ENCODE measurements around the gene SNX24.

SNX24 gene

DNA sequence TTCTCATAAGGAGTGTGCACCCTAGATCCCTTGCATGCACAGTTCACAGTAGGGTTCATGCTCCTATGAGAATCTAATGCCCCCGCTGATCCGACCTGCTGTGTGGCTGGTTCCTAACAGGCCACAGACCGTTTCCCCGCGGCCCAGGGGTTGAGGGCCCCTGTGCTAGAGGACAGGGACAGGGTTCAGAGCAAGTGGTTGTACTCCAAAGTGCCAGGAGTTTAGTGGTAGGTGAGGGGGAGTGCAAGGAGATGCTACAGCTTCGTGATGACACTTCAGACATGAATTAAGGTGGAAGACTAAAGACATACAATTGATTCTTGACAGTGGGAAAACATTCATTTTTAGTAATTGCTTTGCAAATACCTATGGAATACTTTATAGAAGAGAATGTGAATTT is 40.5 kb downstream of the SNX24 start:
- TF ChIP-seq GATA2 (IDR thresholded peaks at IDR 0.05; ENCODE audit: low read depth, low read length): no peak
- TF ChIP-seq GATA3 (IDR thresholded peaks at IDR 0.05; ENCODE audit: low read depth, low read length): no peak

DNA sequence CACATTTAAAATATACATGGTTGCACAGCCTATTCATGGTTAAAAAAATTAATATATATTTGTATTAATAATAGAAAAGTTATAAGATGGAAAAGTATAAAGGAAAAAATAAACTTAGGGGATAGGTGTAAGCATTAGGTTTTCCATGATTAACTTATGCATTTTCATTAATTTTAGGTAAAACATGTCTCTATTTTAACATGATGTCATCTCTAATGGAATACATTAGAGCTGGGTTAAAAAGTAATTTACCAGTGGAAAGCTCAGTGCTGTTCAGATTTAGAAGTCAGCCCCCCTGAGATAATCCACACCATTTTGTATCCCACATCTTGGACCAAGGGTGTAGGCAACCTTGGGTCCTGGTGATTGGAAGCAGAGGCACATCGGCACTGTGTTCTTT is 49.7 kb downstream of the SNX24 start:
- no peak for TF ChIP-seq GATA2 (IDR thresholded peaks at IDR 0.05; ENCODE audit: low read depth, low read length)
- no peak for TF ChIP-seq GATA3 (IDR thresholded peaks at IDR 0.05; ENCODE audit: low read depth, low read length)

GRCh38 chr5:122896598-122897282 is 51.3 kb downstream of the SNX24 start:
- TF ChIP-seq GATA2 (IDR thresholded peaks at IDR 0.05; ENCODE audit: low read depth, low read length) (no peak), GATA3 (IDR thresholded peaks at IDR 0.05; ENCODE audit: low read depth, low read length) (no peak)

- no peak for TF ChIP-seq GATA2 (IDR thresholded peaks at IDR 0.05; ENCODE audit: low read depth, low read length)
- TF ChIP-seq GATA3 (IDR thresholded peaks at IDR 0.05; ENCODE audit: low read depth, low read length): no peak
These were observed 51.8 kb downstream of the SNX24 start for GRCh38 chr5:122897283-122897602.

GRCh38 chr5:122901346-122901745 is 55.9 kb downstream of the SNX24 start:
- TF ChIP-seq GATA2 (IDR thresholded peaks at IDR 0.05; ENCODE audit: low read depth, low read length) (no peak), GATA3 (IDR thresholded peaks at IDR 0.05; ENCODE audit: low read depth, low read length) (no peak)

DNA sequence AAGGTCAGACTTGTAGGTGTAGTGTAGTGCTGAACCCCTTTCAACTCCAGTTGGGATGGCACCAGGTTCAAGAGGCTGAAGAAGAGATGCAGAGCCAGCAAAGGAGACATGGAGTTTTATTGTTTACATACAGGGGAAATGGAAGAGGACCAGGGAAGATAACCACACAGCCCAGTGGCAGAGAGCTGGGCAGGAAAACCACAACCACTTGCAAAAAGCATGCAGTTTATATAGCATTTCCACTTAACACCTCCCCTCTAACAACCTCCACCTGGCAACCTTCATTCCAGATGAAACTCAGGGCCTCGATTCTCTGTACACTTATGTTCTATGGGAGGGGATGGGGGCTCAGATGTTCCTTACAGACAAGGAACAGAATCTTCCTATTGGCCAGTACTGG is 56.9 kb downstream of the SNX24 start:
- TF ChIP-seq GATA2 (IDR thresholded peaks at IDR 0.05; ENCODE audit: low read depth, low read length): no peak

DNA sequence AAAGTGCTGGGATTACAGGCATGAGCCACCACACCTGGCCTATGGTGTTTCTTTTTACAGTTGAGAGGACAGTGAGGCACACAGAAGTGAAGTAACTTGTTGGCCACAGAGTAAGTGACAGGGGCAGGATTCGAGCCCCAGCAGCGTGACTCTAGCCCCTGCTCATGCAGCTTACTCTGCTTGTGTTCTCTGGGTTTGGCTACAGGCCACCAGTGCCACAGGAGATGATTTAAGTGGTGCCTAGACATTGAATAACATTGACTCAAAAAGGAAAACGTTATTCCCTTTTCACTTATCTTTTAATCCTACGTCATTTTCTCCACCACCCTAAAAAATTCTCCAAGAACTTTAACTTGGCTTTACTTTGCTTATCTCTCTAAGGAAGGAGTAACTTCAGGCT is 61.4 kb downstream of the SNX24 start:
- no peak for TF ChIP-seq GATA2 (IDR thresholded peaks at IDR 0.05; ENCODE audit: low read depth, low read length)
- no peak for TF ChIP-seq GATA3 (IDR thresholded peaks at IDR 0.05; ENCODE audit: low read depth, low read length)

- TF ChIP-seq GATA2 (IDR thresholded peaks at IDR 0.05; ENCODE audit: low read depth, low read length): no peak
- no peak for TF ChIP-seq GATA3 (IDR thresholded peaks at IDR 0.05; ENCODE audit: low read depth, low read length)
These were observed 61.9 kb downstream of the SNX24 start for GRCh38 chr5:122907276-122907675.

- TF ChIP-seq GATA3 (IDR thresholded peaks at IDR 0.05; ENCODE audit: low read depth, low read length) (no peak), GATA2 (IDR thresholded peaks at IDR 0.05; ENCODE audit: low read depth, low read length) (no peak)
These were observed 62.7 kb downstream of the SNX24 start for GRCh38 chr5:122908108-122908507.

DNA sequence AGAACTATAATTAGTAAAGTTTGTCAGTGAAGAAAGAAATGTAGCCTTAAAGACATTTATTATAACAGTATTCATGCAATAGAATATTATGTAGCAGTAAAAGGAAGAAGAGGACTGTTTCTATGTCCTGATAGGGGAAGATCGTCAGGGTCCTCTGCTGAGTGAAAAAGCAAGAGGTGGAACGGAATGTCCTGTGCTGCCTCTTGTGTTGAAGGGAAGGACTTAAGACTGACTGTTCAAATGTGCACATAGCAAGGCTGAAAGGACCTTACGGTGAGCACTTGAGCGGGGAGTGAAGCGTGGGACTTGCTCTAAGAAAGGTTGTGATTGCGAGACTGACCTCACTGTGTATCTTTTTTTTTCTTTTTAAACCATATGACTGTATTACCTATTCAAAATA is 63.2 kb downstream of the SNX24 start:
- TF ChIP-seq GATA3 (IDR thresholded peaks at IDR 0.05; ENCODE audit: low read depth, low read length) (no peak), GATA2 (IDR thresholded peaks at IDR 0.05; ENCODE audit: low read depth, low read length) (no peak)

GRCh38 chr5:122909470-122910100 is 64.2 kb downstream of the SNX24 start:
- TF ChIP-seq GATA2 (IDR thresholded peaks at IDR 0.05; ENCODE audit: low read depth, low read length): no peak
- TF ChIP-seq GATA3 (IDR thresholded peaks at IDR 0.05; ENCODE audit: low read depth, low read length): no peak

GRCh38 chr5:122915717-122916461 is 70.5 kb downstream of the SNX24 start:
- no peak for TF ChIP-seq GATA3 (IDR thresholded peaks at IDR 0.05; ENCODE audit: low read depth, low read length)

- TF ChIP-seq GATA2 (IDR thresholded peaks at IDR 0.05; ENCODE audit: low read depth, low read length) (no peak), GATA3 (IDR thresholded peaks at IDR 0.05; ENCODE audit: low read depth, low read length) (no peak)
These were observed 71.1 kb downstream of the SNX24 start for GRCh38 chr5:122916490-122916889.

DNA sequence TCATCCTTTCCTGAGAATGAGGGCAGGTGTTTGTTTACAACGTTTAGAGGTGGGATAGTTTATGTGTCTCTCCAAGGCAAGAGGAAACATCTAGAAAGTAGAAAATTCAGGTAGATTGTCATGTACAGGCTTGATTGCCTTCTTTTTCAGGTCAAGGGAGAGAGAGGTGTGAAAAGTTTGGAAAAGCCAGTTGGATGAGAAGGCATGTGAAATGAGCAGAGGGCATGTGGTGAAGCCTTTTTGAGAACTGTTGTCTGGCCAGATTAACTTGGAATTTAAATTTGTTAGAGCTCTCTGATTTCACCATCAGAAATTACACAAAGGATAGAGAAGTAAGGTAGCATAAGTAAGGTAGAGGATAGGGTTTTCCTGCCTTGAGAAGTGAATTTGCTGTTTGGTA is 74.6 kb downstream of the SNX24 start:
- TF ChIP-seq GATA3 (IDR thresholded peaks at IDR 0.05; ENCODE audit: low read depth, low read length): no peak
- no peak for TF ChIP-seq GATA2 (IDR thresholded peaks at IDR 0.05; ENCODE audit: low read depth, low read length)

DNA sequence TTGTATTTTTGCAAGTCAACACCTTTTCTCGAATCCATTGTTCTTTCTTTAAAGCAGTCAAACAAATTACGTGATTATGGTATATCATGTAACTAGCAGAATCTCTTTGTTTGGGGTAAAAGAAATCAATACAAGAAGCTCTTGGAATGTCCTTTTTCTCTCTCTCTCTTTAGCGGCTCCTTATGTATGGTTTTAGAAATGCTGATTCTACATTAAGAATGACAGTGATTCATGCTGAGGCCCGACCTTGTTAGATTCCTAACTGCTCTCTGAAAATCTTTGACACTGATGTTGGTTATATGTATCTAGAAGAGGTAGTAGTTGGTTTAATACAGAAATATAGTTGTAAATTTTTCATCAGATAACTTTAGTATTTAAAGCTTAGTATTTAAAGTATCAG is 76.4 kb downstream of the SNX24 start:
- TF ChIP-seq GATA3 (IDR thresholded peaks at IDR 0.05; ENCODE audit: low read depth, low read length): no peak
- no peak for TF ChIP-seq GATA2 (IDR thresholded peaks at IDR 0.05; ENCODE audit: low read depth, low read length)

Data from SH-SY5Y (cell line).